ENCODE measurements around the gene TMOD1.

The TMOD1 gene

DNA sequence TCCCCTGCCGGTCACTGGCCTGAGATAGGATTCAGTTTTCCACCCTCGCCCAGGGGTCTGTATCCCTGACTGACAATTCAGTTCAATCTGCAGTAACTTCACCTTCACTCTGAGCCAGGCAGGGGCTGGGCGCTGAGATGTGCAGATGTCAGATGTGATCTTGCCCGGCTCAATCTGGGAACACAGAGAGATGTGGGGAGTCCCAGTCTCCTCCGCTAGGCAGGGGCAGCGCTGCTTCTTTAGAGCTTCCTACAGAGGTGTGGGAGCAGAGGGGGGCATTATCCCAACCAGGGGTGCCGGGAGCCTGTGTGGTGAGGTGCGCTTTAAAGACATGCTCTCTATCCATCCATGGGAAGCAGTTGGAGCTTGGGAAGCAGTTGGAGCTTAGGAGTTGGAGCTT, 14.6 kb downstream of the TMOD1 start:
- no peak for DNase-seq (ENCODE audit: low read depth in 3 of 3, low spot score in 1 of 3)

DNA sequence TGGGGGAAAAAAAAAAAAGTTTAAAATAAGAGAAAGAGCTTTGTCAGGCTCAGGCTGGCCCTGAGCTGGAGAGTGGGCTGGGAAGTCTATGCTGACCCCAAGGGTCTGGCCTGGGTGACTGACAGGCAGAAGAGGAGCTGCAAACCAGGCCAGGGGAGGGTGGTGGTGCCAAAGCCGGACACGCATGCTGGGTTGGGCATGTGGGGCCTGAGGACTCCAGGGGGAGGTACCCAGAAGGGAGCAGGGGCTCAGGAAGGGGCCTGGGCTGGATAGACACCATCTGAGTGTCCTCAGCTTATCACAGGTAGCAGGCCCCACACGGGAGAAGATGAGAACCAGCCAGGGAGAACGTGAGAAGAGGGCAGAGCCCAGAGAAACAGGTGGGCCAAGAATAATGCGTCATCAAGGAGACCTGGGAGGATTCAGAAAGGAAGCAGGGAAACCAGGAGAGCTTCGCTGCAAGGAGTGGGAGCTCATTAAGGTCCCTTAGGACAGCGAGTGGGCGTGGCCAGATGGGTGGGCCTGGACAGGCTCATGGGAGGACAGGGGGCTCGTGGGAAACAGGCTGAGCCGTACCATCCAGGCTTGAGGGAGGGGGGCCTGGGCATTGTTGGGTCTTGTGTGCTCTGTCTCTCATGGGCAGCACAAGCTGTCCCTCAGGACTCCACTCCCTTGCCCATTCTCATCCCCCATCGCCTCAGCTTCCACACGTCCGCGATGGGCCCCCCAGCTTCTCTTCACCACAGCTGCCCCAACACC, 16.0 kb downstream of the TMOD1 start:
- DNase-seq (ENCODE audit: low read depth in 3 of 3, low spot score in 1 of 3) = no peak

DNA sequence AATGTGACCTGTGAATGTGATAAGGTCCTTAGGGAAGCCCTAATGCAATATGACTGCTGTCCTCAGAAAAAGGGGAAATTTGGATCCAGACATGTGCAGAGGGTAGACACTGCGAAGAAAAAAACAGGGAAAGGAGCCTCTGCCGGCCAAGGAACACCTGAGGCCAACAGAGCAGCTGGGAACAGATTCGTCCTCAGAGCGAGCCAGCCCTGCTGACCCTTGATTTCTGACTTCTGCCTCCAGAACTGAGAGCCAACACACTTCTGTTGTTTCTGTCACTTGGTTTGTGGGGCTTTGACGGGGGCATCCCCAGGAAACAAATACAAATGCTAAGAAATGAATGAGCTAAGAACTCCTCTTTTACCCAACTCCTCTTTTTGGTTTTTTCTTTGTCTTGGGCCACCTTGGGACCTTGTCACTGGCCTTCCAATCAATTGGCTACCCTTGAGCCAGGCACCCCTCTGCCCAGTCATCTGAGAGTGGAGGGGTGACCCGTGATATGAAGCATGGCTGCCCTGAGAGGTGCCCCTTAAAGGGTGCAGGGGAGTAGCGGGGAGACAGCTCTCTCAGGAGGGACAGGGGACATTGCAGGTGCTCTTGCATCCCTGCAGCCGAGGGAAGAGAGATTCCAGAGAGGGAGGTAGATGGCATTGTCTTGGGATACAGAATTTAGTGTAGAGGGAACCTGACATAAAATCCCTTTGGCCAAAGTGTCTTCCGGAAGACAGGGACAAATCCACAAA, 16.9 kb downstream of the TMOD1 start:
- DNase-seq (ENCODE audit: low read depth in 3 of 3, low spot score in 1 of 3) = no peak

DNA sequence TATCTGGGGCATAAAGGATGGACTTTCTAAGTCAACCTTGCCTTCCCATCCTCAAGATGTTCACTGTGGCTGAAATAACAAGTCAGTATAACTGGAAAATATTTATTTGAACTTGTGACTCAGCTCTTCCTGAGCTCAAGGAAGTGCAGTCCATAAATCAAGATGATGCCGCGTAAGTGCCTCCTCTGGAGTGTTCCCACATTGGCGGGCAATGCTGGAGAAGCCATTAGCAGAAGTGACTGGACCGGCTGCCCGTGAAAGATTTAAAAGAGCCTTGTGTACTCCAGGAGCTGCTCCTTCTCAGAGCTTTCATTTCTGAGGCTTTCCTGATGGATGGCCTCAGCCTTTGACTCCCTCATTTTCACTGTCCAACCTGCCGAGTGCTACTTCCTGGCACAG, 17.4 kb downstream of the TMOD1 start:
- no peak for DNase-seq (ENCODE audit: low read depth in 3 of 3, low spot score in 1 of 3)

DNA sequence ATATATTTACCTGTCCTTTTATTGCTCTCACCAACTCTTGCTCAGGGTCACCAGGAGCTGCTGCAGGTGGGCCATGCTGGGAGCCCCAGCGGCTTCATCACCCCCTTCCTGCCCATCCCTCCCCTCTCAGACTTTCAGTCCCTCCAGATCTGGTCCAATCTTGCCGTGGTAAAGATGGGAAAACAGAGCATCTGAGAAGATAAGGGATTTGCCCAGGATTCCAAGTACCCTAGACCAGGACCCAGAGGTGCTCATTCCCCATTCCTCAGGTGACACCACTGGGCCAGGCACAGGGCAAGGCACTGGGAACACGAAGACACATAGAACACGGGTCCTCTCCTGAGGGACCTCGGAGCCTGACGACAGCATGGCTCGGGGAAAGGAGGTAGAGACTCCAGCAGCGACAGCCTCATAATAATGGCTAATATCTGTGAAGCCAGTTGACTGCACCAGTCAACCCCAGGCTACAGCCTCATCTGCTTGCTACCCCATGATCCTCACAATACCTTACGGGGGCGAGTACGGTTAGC, 18.0 kb downstream of the TMOD1 start:
- no peak for DNase-seq (ENCODE audit: low read depth in 3 of 3, low spot score in 1 of 3)

DNA sequence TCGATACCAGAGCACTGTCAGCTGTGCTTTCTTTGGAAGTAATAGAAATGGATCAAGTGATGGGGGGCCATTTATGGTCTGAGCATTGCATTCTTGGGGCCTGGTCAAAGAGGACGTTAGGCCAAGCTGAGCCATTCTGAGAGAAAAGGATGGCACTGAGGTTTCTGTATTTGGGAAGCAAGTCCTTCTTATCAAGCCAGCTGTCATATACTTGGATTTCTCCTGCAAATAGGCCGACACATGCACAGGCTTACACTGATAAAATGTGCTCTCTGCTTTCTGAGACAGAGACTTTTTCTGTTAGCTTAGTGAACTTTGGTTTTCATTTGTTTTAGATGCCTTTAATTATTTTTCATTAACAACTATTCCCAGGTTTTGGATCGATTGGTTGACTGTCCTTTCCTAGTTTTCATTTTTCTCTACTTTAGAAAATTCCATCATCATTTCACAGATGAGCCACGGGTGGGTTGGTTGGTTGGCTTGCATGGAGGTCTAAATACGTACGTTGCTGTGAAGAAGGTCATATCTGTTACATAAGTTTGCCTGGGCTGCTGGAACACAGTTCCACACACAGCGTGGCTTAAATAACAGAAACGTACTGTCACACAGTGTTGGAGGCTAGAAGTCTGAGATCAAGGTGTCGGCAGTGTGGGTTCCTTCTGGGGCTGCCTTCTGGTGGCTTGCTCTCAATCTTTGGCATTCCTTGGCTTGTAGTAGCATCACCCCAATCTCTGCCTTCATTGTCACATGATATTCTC, 20.3 kb downstream of the TMOD1 start:
- DNase-seq (ENCODE audit: low read depth in 3 of 3, low spot score in 1 of 3) = no peak

DNA sequence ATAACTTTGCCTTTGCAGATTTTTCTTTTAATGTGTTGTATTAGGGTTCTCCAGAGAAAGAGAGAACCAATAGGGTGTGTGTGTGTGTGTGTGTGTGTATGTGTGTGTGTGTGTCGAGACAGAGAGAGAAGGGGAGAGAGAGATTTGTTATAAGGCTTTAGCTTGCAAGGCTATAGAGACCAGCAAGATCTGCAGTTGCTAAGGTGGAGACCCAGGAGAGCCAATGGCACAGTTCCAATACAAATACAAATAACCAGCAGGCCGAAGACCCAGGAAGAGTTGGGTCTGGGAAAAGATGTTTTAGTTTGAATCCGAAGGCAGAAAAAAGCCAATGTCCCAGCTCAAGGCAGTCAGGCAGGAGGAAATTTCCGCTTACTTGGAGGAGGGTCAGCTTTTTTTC, 23.0 kb downstream of the TMOD1 start:
- DNase-seq (ENCODE audit: low read depth in 3 of 3, low spot score in 1 of 3) = no peak

DNA sequence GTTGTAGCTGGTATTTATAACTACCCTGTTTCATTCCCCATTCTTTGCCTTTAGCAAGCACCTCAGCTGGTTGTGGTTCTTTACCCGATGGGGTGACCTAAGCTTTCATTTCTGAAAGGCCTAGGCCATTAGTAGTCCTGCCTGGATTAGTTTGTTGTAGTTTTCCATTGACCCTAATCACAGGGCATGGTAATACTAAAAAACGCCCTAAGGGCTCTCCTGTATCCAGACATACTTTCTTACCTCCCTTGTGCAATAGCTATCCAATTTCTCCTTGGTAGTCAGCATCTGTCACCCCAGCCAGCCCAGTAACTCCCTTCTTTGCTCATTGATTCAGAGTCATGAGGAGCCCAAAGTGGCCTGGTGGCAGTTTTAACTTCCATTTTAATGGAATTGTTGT, 24.0 kb downstream of the TMOD1 start:
- no peak for DNase-seq (ENCODE audit: low read depth in 3 of 3, low spot score in 1 of 3)

DNA sequence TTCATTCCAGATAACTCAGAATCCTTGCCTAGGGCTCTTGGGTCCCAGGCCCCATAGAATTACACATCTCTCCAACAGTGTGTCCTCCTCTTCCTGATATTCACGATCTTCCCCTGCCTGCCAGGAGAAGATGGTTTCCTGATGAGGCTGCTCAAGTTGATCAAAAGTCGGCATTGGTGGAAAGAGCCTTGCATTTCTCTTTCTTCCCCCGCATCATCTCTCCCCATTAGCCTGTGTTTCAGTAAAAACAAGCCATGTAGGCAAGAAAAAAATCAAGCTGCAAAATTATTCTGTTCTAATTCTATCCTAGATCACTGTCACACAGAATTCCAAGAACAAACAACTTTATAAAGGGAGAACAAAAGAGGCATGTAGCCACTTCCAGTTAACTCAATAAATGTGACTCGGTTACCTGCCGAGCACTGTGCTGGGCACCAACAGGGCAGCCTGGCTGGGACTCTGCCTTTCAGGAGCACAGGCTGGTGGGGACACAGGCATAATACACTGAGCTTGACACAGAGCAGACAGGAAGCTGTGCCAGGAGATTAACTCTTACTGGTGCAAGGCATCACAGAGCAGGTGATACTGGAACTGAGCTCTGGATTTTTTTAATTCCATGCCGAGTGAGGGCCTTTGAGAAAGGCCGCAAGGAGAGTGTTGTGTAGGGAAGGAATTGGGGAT, 25.6 kb downstream of the TMOD1 start:
- no peak for DNase-seq (ENCODE audit: low read depth in 3 of 3, low spot score in 1 of 3)

DNA sequence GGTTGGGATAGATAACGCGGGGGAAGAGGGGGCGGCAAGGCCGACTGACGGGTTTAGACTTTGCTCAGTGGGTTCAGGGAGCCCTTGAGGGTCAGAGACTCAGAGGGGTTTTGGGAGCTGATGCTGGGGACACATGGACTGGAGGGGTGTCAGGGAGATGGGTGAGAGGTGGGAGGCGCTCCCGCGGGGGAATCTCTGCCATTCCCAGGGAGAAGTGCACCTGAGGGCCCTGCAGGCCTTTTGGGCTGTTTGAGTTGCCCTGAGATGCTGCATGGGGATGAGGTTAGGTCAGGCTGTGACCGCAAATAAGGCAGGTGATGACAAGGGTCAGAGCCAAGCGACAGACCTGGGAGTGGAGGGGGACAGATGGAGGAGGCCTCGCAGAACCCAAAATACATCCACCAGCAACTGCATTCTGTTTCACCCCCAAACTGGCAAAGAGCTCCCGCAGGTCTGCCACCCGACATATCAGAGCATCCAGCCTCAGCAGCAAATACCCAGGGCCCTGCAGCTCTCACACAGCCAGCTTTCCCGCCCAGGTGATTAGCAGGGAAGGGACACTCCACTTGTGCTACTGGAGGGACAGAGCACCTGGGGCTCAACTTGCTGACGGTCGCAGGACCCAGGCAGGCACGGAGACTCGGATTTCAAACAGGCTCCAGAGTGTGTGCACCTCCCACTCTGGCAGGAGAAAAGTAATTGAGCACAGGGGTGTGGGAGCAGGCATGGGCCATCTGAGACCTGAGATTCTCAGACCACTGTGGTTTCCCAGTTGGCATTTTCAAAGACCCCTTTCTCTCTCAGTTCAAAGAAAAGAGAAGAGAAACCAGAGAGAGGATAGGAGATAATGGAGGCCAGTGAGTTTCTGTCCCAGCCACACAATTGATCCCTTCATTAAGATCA, 26.4 kb downstream of the TMOD1 start:
- no peak for DNase-seq (ENCODE audit: low read depth in 3 of 3, low spot score in 1 of 3)

DNA sequence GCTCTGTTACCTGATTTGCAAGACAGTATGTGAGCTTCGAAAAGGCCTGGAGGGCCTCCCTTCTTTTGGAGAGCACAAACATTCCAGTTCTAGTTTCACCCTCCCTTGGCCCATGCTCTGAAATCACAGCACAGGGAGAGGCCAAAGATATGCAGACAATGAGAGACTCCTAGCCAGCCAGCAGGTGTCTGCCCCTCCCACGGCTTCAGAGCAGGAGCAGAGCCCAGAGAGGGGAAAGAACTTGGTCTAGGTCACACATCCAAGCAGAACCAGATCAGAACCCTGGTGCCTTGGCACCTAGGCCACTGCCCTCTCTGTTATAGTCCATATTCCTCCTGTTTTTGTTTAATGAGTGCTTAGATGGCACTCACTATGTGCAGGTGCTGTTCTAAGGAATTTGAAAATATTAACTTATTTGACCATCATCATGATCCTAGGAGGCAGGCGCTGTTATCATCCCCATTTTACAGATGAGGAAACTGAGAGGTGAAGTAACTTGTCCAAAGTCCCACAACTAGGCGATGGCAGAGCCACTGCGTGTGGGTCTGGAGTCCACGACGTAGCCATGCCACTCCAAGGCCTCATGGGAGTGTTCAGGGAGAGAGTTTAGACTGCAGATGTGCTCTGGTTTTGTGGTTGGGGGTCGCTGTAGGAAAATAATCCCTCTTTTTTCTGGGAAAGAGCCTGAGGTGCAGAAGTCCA, 27.2 kb downstream of the TMOD1 start:
- DNase-seq (ENCODE audit: low read depth in 3 of 3, low spot score in 1 of 3) = no peak

DNA sequence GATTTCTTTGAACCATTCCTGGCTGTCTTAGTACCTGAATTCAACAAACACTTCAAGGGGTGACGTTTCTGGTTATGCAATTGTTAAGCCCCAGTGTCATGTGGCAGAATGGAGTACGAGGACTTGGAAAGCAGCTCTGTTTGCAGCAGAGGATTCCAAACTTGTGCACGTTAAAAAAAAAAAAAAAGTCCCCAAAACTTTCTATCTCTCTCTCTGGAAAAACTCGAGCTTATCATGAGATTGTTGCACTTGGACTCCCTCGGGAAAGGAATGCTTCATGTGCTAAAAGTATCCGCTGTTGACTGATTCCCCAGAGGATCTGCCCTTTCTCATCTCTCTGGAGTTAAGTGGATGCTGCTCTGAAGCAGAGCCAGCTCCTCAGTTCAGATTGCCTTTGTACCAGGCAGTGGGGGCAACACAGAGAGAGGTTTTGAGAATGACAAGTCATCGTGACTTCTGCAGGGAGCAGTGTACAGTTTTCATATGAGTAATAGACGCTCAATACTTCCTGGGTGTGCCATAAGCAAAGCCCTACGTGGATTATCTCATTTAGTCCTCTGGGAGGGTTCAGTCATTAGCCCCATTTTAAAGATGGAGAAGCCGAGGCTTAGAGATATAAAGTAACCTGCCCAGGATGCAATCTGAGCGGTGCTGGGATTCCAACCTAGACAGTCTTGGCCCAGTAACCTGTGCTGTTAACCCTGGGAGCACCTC, 28.1 kb downstream of the TMOD1 start:
- no peak for DNase-seq (ENCODE audit: low read depth in 3 of 3, low spot score in 1 of 3)

DNA sequence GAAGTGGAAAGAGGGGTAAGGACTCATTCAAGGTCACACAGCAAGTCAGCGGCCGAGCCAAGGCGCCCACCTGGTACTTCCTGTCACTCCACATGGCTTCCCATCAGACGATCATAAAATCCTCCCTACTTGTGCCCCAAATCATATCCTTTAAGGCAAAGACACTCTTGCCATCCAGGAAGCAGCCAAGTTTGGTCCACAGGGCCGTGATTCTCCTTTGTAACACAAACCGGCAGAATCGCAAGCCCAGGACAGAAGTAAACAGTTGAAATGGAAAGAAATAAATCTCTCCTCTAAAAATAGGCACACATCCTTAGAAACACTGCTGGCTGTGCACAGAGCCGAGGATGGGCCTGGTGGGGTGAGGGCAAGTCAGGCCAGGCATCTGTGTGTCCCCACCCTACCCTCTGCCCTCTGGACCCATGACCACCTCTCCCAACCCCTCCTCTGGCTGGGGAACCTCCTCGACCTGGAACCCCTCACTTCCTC, 30.5 kb downstream of the TMOD1 start:
- no peak for DNase-seq (ENCODE audit: low read depth in 3 of 3, low spot score in 1 of 3)

DNA sequence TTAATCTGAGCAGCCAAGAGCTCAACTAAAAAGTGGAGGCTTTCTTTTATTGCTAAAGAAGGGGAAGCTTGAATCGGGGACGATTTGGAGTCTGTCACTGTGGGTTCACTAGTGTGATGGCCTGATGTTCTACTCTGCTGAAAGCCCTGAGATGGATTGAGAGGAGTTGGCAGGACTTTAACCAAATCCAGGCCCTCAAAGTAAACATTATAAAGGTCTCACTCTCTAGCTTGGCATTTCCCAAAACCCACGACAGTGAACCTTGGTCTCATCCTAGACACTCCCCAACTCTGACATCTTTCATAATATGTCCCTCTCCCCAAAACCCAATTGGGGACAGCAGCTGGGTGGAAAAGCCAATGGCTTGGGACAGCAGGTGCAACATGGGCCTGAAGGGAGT, 32.7 kb downstream of the TMOD1 start:
- DNase-seq (ENCODE audit: low read depth in 3 of 3, low spot score in 1 of 3) = no peak

DNA sequence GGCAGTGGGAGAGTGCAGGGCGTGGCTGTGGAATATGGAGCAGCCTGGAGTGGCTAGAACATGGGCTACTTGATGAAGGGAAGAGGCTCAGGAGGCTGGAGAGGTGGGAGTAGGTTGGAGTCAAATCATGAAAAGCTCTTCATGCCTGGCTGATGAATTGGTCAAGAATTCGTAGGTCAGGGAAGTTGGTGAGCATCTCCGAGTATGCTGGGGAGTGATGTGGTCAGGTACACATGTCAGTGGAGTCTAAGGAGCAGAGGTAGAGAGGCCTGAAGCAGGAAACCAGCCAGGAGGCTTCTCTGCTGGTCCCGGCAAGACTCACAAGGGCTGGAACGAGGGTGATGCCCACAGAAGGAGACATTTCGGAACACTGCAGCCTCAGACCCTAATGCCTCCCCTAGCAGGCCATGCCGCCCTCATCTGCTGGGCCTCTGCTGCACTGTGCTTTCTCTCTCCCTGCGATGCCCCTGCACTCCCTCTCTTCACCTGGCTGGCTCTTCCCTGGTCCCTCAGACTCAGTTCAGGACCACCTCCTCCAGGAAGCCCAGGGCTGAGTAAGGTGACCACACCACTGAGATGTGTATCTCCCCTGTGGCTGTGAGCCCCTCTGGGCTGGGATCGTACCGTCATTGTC, 33.6 kb downstream of the TMOD1 start:
- DNase-seq (ENCODE audit: low read depth in 3 of 3, low spot score in 1 of 3) = no peak

DNA sequence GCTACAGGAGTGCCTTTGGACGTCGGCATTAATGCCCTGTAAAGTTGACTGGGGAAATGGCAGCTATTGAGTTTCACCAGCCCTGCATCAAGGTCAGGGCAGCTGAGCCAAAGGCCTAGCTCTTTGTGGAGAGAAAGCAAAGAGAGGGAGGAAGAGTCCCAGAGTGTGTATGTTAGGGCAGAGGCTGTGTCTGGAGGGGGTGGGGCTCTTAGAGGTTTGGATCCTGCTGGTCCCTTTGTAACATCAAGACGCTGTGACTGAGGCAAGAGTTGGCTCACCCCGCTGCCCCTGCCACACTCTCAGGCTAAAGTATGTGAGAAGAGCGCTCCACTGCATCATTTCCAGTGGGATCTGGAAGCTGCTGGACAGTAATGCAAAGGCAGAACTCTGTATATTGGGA, 34.3 kb downstream of the TMOD1 start:
- no peak for DNase-seq (ENCODE audit: low read depth in 3 of 3, low spot score in 1 of 3)

DNA sequence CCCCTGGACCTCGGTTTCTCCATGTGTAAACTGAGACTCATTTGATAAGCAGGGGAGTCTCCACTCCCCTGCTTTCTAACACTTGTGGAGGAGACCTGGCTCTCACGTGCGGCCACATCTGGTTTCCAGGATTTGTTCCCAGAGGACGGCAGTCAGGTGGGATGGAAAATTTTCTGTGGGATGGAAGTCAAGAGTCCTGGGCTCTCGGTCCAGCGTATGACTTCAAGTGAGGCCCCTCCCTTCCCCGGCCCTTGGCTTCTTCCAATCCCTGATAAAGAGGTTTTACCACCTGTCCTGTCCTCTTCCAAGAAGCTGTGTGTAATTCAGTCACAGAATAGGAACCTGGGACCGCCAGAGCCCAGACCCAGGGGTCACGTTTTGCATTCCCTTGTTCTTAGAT, 35.0 kb downstream of the TMOD1 start:
- no peak for DNase-seq (ENCODE audit: low read depth in 3 of 3, low spot score in 1 of 3)

DNA sequence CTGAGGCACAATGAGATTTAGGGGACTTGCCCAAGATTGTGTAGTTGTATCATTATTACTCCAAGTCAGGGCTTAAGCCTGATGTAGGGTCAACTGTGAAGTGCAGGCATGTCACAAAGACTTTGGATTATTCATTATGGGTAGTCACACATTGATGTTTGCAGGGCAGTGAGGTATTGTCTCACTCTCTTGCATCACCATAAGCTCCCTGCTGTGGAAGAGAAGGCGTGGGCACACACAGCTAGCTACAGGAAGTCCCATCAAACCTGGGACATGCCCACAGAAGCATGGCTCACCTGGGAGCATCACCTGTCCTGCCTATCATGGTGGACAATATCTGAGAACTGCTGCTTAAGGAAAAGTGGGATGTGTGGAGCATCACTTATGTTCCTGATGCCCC, 42.1 kb downstream of the TMOD1 start:
- no peak for DNase-seq (ENCODE audit: low read depth in 3 of 3, low spot score in 1 of 3)
